HepG2 (cell line): ENCODE results near the gene SHISA5. TPM values are rescaled to one million over a fixed set of nuclear protein-coding genes. Genes with fewer than 3 reads are reported as not detected.

Experiments used
- CBFB ChIP-seq: sonication (generic); formaldehyde crosslinking; IDR thresholded peaks from 2 replicates; pipeline ENCODE4 v1.4.0; 2020; ENCODE audit warnings: missing genetic modification reagents
- HDAC2 ChIP-seq: sonication (generic); formaldehyde crosslinking; IDR thresholded peaks from 2 replicates; pipeline ENCODE4 v1.4.0; 2020; ENCODE audit warnings: missing genetic modification reagents
- HNF4A ChIP-seq: sonication (generic); formaldehyde crosslinking; IDR thresholded peaks from 2 replicates; pipeline ENCODE4 v1.4.0; 2020; ENCODE audit warnings: missing genetic modification reagents
- HOXA7 ChIP-seq: sonication (generic); formaldehyde crosslinking; IDR thresholded peaks from 2 replicates; pipeline ENCODE4 v1.8.1; 2022; ENCODE audit warnings: mild to moderate bottlenecking, missing genetic modification reagents, moderate library complexity
- RXRB ChIP-seq: IDR thresholded peaks from 2 replicates; pipeline ENCODE4 v1.6.1; 2016; ENCODE audit warnings: borderline replicate concordance, missing genetic modification reagents, missing compliant biosample characterization
- ZNF20 ChIP-seq: sonication (generic); formaldehyde crosslinking; IDR thresholded peaks from 2 replicates; pipeline ENCODE4 v1.4.0; 2020; ENCODE audit warnings: mild to moderate bottlenecking, moderate library complexity, missing genetic modification reagents
- ZNF552 ChIP-seq: sonication (generic); formaldehyde crosslinking; IDR thresholded peaks from 2 replicates; pipeline ENCODE4 v1.9.0; 2022; ENCODE audit warnings: missing genetic modification reagents, mild to moderate bottlenecking, borderline replicate concordance
- ZNF589 ChIP-seq: sonication (generic); formaldehyde crosslinking; conservative IDR thresholded peaks from 2 replicates; pipeline ENCODE4 v1.8.0; 2022; ENCODE audit warnings: mild to moderate bottlenecking, moderate library complexity, missing genetic modification reagents
- polyA plus RNA-seq, 8 experiments: library from polyadenylated mRNA; depleted of rRNA in 3 of 8; stranded (reverse) in 7 of 8; unstranded in 1 of 8; fragments of >200 nt; fragmentation: Illumina TruSeq in 4 of 8; extraction: Trizol in 4 of 8; gene quantifications; 2 replicates each; pipeline versions ENCODE4 v1.2.1 to v1.2.3, GENCODE V29; 2011 to 2016; ENCODE audit warnings: low read depth in 4 of 8, missing spikeins in 1 of 8, mixed read lengths in 1 of 8; ENCODE audit not compliant: insufficient read depth in 1 of 8
- total RNA-seq, 5 experiments: library from RNA; depleted of rRNA; stranded (reverse); fragments of >200 nt; fragmentation: Illumina TruSeq; extraction: Trizol; gene quantifications; 2 replicates each; pipeline ENCODE4 v1.2.3, GENCODE V29; 2016; ENCODE audit warnings: low read depth in 1 of 5
- TF ChIP-seq, protein P1 (sequence below): sonication (generic); formaldehyde crosslinking; IDR thresholded peaks from 2 replicates; pipeline ENCODE4 v1.5.0; 2020; ENCODE audit warnings: mild to moderate bottlenecking, missing genetic modification reagents, borderline replicate concordance
- TF ChIP-seq, protein P2 (sequence below): sonication (generic); formaldehyde crosslinking; IDR thresholded peaks from 2 replicates; pipeline ENCODE4; 2020; ENCODE audit warnings: missing genetic modification reagents, mild to moderate bottlenecking, borderline replicate concordance
- TF ChIP-seq, protein P3 (sequence below): sonication (generic); formaldehyde crosslinking; IDR thresholded peaks from 2 replicates; pipeline ENCODE4 v1.8.1; 2023; ENCODE audit warnings: mild to moderate bottlenecking, inconsistent platforms, moderate library complexity, missing genetic modification reagents, borderline replicate concordance
- TF ChIP-seq, protein P4 (sequence below): sonication (generic); formaldehyde crosslinking; conservative IDR thresholded peaks from 2 replicates; pipeline ENCODE4 v1.4.0; 2020; ENCODE audit warnings: missing genetic modification reagents

The SHISA5 gene
- total and polyA plus RNA-seq, 2 of the 13 experiments (the other 11 are each of a cell fraction or from before 2014, with no cell fraction given): 75.8 to 91.4 TPM

DNA sequence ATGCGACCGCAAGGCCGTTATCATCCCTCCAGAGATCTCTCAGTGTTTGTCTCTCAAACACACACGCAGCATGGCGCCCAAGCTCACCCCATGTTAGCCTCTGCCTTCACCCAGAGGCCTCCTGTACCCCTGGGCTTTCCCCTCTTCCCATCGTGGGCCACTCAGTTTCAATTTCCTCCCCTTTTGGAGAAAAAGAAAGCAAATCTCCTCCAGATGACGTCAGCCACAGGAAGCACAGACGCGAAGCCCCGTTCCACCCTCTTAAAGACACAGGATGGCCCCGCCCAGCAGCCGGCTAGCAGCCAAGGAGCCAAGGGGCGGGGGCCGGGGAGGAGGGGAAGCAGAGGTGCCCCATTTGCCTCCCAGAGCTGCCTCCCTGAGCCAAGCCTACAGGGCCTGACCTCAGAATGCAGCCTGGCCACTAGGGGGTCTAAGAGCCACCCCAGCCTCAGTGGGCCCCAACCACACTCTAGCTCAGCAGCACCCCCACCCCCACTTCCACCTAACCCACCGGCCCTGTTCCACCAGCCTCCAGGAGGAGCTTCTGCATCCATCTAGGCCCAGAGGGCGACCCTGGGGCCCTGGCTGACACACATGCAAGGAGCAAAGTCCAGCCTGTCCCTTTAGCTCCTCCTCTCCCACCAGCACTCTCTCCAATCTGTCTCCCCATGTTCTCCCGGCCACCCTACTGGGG is 30.9 kb downstream of the SHISA5 start (continued):
- TF ChIP-seq CBFB (CRISPR knock-in tag) (peak; percentile 72), ZNF20 (CRISPR knock-in tag) (no peak), HNF4A (CRISPR knock-in tag) (peak; percentile 96), ZNF552 (CRISPR knock-in tag) (no peak; the same call in 1 of the 2 replicates), RXRB (peak; percentile 60; the same call in 1 of the 2 replicates), HDAC2 (CRISPR knock-in tag) (peak; percentile 72), ZNF589 (no peak), HOXA7 (CRISPR knock-in tag) (no peak)
- TF ChIP-seq, protein P1, sequence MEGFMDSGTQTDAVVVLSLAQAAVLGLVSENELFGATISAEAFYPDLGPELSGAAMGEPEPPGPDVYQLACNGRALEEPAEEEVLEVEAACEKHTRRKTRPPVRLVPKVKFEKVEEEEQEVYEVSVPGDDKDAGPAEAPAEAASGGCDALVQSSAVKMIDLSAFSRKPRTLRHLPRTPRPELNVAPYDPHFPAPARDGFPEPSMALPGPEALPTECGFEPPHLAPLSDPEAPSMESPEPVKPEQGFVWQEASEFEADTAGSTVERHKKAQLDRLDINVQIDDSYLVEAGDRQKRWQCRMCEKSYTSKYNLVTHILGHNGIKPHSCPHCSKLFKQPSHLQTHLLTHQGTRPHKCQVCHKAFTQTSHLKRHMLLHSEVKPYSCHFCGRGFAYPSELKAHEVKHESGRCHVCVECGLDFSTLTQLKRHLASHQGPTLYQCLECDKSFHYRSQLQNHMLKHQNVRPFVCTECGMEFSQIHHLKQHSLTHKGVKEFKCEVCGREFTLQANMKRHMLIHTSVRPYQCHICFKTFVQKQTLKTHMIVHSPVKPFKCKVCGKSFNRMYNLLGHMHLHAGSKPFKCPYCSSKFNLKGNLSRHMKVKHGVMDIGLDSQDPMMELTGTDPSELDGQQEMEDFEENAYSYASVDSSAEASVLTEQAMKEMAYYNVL (CRISPR knock-in tag): peak; percentile 22; the same call in 1 of the 2 replicates
- TF ChIP-seq, protein P2, sequence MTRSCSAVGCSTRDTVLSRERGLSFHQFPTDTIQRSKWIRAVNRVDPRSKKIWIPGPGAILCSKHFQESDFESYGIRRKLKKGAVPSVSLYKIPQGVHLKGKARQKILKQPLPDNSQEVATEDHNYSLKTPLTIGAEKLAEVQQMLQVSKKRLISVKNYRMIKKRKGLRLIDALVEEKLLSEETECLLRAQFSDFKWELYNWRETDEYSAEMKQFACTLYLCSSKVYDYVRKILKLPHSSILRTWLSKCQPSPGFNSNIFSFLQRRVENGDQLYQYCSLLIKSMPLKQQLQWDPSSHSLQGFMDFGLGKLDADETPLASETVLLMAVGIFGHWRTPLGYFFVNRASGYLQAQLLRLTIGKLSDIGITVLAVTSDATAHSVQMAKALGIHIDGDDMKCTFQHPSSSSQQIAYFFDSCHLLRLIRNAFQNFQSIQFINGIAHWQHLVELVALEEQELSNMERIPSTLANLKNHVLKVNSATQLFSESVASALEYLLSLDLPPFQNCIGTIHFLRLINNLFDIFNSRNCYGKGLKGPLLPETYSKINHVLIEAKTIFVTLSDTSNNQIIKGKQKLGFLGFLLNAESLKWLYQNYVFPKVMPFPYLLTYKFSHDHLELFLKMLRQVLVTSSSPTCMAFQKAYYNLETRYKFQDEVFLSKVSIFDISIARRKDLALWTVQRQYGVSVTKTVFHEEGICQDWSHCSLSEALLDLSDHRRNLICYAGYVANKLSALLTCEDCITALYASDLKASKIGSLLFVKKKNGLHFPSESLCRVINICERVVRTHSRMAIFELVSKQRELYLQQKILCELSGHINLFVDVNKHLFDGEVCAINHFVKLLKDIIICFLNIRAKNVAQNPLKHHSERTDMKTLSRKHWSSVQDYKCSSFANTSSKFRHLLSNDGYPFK (CRISPR knock-in tag): peak; percentile 70
- TF ChIP-seq, protein P3, sequence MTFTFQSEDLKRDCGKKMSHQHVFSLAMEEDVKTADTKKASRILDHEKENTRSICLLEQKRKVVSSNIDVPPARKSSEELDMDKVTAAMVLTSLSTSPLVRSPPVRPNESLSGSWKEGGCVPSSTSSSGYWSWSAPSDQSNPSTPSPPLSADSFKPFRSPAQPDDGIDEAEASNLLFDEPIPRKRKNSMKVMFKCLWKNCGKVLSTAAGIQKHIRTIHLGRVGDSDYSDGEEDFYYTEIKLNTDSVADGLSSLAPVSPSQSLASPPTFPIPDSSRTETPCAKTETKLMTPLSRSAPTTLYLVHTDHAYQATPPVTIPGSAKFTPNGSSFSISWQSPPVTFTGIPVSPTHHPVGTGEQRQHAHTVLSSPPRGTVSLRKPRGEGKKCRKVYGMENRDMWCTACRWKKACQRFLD (CRISPR knock-in tag): peak; percentile 20; the same call in 1 of the 2 replicates
- TF ChIP-seq, protein P4, sequence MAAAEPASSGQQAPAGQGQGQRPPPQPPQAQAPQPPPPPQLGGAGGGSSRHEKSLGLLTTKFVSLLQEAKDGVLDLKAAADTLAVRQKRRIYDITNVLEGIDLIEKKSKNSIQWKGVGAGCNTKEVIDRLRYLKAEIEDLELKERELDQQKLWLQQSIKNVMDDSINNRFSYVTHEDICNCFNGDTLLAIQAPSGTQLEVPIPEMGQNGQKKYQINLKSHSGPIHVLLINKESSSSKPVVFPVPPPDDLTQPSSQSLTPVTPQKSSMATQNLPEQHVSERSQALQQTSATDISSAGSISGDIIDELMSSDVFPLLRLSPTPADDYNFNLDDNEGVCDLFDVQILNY: 0 out of 2 replicates have a peak, but pooled peaks have one; percentile 8
